GM21528 (cell line): Measurements from ENCODE around the gene SERPINA9.

Source experiments
- ATAC-seq: cut with Tn5 transposase; IDR thresholded peaks from one replicate; pipeline ENCODE4 v1.9.1; 2021; ENCODE audit warnings: mild to moderate bottlenecking, moderate library complexity; ENCODE audit not compliant: unreplicated experiment, low FRiP score

The SERPINA9 gene

DNA sequence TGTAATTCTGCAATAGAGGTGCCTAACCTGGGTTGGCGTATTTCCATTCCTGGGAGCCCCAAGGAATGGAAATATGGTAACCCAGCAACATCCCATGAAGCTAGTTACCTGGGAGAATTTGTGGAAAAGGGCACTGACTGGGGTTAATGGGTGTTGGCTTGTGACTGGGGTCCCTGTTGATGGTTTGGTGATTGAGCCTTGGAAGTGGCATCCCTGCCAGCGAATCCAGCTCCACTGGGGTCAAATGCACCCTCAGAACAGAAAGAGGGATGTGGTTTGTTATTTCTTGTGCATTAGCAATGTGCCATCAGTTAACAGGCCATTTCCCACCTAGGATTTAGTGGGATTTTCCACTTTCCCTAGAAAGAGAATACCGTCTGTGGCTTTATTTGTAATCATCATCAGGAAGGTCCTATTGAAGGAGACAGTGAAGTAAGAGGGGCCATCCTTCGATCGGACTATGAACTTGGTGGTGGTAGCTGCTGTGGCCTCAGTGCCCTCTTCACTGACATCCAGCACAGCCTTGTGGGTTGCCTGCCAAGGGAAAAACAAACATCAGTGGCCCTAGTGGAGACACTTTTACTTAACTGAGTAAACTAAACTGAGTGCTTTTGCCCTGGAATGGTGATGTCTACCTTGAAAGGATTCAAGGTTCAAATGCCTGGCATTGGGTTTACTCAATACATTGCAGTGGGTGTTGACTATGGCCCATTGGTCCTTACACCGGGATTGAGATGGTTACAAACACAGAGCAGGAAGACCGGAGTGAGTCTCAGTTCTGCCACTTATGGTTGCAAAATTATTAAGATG, 13.0 kb downstream of the SERPINA9 start:
- ATAC-seq = no peak

DNA sequence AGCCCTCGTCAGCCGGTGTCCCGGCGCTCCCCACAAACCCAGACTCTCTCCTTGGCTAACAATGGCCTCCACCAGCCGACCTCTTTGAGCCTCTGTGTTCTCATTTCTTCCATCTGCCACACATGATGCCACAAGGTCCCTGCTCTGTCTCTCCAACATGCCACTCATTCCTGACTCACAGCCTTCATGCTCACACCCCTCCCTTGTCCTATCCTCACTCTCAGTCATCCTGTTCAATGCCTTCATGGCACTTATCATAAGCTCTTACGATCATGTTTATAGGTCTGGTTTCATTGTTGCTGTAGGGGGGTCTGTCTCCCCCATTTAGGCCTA, 13.8 kb downstream of the SERPINA9 start:
- no peak for ATAC-seq

GRCh38 chr14:94461526-94462218, 14.3 kb downstream of the SERPINA9 start:
- no peak for ATAC-seq

DNA sequence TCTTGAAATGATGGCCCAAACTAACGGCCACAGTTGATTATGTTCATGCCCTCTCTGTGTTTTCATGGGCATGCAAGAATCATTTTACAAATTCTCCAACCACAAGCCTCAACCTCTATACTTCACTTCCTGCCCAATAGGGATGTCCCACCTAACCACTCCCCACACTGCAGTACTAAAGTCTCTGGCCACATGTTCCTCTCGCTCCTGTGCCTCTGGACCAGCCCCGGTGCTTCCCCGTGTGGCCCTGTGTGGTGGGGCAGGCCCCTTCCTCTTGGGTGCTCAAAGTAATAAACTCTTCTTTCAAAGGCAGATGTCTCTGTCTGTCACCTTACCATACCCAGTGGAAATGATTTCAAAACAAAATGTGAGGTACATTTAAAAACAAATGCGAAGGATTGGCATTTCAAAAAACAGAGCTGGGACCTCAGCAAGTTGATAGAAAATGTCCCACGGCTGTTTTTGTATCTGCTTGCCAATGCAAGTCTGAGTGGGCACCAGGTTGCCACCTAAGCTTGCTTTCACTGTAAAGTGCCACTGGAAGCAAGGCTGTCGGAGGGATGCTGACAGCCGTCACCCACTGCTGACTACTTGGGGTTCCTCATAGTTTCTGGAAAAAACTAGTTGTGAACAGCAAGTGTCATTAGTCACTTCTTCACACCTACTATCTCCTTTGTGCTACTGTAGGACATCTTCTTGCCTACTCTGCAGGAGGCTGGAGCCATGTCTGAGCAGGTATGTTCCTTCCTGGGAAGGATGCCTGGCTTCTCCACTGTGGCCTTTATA, 15.2 kb downstream of the SERPINA9 start:
- no peak for ATAC-seq

- ATAC-seq = no peak
Observed at GRCh38 chr14:94458558-94459205, 17.3 kb downstream of the SERPINA9 start.

DNA sequence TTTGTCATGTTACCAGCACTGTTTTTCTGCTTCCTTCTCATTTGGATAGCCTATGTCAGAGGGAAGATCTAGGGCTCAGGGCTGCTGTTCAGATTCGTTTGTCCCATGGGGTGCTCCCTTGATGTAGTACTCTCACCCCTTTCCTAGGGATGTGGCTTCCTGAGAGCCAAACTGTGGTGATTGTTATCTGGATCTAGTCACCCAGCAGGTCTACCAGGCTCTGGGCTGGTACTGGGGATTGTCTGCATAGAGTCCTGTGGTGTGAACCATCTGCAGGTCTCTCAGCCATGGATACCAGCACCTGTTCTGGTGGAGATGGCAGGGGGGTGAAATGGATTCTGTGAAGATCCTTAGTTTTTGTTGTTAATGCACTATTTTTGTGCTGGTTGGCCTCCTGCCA, 17.9 kb downstream of the SERPINA9 start:
- no peak for ATAC-seq

DNA sequence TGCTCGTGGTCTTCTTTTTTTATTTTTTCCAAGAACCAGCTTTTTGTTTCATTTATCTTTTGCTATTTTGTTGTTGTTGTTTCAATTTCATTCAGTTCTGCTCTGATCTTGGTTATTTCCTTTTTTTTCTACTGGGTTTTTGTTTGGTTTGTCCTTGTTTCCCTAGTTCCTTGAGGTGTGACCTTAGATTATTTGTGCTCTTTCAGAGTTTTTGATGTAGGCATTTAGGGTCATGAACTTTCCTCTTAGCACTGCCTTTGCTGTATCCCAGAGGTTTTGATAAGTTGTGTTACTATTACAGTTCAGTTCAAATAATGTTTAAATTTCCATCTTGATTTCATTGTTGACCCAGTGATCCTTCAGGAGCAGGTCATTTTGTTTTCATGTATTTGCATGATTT, 20.1 kb downstream of the SERPINA9 start:
- no peak for ATAC-seq

- ATAC-seq = no peak
Observed at GRCh38 chr14:94451826-94452225, 24.2 kb downstream of the SERPINA9 start.

DNA sequence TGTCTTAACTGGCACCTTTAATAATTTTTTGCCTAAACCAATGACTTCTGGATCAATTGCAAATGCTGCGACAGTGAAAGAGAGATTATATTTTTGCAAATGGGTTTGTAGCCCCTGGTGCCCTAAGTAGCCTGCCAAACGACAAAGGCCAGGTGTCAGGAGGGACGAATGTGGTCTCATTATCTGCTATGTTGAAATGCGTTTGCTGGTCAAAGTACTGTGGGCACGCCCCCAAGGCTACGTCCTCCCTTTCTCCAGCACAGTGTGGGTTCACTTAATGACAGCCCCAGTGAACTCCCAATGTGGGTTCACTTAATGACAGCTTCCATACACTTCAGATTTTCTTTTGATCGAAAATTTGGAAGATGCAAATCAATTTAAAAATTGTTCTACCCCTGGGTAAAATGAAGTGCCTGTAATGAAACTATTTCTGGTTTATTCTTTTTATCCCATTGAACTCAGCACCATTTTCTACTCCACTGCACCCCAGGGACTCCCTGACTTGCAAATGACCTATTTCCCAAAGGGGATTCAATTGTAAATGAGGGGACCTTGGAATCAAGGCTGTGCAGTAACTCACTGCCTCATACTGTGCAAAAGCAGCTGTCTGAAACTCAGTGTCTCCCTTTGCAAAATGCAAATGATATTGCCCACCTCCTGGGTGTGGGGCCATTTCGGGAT, 24.8 kb downstream of the SERPINA9 start:
- ATAC-seq = no peak

DNA sequence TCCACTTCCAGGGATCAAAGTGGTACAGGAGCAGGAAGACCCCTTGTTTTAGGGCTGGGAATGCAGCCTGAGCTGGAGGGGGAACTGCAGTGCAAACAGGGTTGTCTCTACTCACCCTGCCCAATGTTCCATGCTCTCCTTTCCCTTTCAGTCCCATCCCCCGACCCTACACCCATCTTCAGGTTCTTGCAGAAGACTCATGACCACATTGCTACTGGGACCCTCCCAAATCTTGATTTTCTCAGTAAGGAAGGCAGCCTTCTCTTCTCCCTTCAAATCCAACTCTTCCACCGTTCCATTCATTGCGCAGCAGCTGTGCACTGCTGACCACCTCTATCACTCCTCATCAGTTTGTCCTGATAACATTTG, 25.3 kb downstream of the SERPINA9 start:
- ATAC-seq = no peak

GRCh38 chr14:94449930-94450329, 26.1 kb downstream of the SERPINA9 start:
- no peak for ATAC-seq

DNA sequence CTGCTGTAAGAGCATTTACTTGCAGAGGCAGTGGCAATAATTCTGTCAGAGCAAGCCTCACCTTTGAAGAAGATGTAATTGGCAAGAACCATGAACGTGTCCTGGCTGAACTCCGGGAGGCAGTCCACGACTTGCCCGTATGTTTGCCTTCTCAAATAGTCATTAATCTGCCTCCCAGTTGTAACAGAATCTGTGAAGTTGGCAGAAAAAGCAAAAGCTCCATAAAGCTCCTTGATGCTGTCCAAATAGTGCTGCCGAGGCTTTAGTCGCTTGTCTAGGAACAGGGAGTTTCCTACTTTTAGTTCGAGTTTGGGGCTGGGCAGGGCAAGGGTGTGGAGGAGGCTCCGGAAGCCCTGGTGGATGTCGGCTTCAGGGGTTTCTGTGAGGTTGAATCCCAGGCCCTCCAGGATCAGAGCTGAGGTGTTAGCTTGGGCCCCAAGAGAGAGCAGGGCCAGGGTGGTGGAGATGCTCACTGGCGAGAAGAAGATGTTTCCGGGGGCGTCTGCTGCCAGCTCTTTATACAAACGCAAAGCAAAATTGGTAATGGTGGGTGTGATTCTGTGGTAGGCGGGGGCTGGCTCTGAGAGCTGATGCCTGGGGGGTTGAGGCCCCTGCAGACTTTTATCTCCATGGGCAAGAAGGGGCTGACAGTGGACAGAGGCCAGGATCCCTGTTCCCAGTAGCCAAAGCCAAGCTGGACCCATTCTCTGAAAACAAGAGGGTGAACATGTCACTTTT, 27.8 kb downstream of the SERPINA9 start:
- ATAC-seq = no peak

DNA sequence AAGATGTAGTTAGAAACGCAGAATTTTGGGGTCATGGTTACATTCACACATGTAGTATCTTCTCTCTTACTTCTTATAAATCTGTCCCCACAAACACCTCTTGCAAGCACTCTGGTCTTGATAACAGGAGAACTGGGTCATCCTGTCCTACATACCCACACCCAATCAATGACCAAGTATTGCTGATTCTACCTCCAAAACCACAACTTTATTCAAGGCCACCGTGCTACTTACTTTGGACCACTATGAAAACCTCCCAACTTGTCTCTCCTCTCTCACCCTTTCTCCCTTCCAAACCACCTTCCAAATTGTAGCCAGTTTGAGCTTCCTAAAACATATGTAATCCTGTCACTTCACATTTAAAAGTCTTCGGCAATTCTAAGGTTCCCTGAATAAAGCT, 28.8 kb downstream of the SERPINA9 start:
- ATAC-seq = no peak

DNA sequence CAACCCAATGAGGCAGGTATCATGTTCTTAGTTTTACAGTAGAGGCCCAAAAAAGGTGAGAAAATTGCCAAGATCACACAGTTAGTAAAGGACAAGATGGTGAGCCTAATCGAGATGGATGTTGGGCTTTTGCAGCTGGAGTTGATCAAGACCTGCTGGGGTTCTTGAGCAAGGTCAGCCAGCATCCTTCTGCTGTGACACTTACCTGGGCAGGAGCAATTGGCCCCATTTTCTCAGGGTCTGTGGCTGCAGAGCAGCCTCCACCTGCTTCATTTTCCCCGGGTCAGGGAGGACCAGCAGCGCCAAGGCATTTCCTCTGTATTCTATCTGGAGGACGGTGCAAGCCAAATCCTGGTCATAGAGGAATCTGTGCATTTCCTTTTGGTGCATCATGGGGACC, 29.9 kb downstream of the SERPINA9 start:
- ATAC-seq = no peak

DNA sequence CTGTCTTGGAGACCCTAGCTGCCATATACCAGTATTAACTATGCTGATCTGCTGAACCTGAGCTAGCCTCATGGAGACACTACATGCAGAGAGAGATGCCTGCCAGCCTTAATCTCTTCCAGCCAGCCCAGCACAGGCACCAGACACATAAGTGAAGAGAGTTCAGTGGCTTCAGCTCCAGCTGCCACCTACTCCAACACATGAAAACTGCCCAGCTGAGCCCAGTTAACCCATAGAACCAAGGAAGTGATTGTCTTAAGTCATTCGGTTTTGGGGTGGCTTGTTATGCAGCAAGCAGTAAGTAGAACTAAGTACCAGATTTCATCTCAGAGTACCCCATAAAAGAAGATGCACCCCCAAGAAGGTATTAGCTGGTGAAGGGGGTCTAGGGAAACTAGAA, 31.0 kb downstream of the SERPINA9 start:
- ATAC-seq = no peak

- no peak for ATAC-seq
Observed at GRCh38 chr14:94441531-94442205, 34.3 kb downstream of the SERPINA9 start.

DNA sequence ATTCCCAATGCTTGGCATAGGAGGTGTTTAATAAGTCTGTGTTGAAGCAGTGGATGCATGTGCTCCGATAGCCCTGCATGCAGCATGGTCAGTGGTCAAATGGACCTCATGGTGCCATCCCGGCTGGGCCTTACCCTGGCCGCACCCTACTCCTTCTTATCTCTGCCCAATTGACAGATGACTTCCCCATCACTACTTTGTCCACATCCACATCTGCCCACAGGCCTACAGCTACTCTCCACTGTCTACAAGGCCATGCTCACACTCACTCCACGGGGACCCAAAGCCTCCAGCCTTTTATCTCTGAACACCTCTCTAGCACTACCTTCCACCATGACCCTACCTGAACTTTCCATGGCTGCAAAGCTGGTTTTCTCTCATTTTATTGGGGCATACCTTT, 34.9 kb downstream of the SERPINA9 start:
- no peak for ATAC-seq

- no peak for ATAC-seq
Observed at GRCh38 chr14:94439453-94440057, 36.4 kb downstream of the SERPINA9 start.

- no peak for ATAC-seq
Observed at GRCh38 chr14:94428610-94429009, 47.4 kb downstream of the SERPINA9 start.
